Measurements from ENCODE around the gene FLRT3.

- TF ChIP-seq GATA2 (IDR thresholded peaks at IDR 0.05; ENCODE audit: low read depth, low read length) (peak; percentile 31; the same call in 1 of the 2 replicates), GATA3 (IDR thresholded peaks at IDR 0.05; ENCODE audit: low read depth, low read length) (no peak)
These were observed at the start of gene FLRT3 for GRCh38 chr20:14337400-14338171.
